Measurements from ENCODE around the gene RXRG.

RXRG gene

DNA sequence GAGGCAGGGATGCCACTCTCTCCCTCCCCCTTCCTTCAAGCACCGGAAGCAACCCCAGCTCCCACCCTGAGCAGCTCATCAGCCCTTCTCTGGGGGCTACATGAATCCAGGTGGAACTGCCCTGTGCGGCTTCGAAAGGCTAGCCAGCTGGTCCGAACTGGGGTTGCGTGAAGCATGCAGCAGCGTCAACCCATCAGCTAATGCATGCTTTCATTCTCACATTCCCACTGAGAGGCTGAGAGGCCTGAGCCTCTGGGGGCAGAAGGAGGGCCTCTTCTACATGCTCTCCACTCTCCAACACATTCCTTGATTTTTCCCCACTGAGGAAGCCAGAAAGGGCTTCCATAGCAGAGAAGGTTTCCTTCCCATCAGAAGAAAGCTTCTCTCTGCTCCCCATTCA lies 5.6 kb downstream of the RXRG start:
- no peak for TF ChIP-seq ZNF274 (IDR thresholded peaks at IDR 0.05; ENCODE audit: low read depth, low read length)

DNA sequence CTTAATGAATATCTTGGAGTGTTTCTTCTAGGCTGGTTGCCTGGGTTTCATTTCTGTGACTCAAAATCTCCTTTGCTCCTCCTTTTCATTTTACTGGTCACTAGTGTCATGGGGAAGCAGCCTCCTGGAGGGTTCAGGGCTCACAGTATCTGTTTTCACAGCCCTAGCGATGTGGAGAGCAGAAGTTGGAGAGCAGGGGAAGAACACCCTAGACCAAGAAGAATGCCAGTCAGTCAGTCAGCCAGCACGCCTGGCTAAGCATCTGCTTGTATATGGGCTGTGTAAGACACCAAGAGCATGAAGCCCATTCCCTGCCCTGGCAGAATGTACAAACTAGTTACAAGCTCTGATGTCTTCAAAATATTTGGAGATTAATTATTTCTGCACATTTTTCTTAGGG lies 7.9 kb downstream of the RXRG start:
- TF ChIP-seq ZNF274 (IDR thresholded peaks at IDR 0.05; ENCODE audit: low read depth, low read length): no peak
- no peak overlapping the region for H3K4me3 ChIP-seq (ENCODE audit: low read length)

More for the DNA sequence above, 5.6 kb downstream of the RXRG start:
- no peak overlapping the region for H3K4me3 ChIP-seq (ENCODE audit: low read length)

DNA sequence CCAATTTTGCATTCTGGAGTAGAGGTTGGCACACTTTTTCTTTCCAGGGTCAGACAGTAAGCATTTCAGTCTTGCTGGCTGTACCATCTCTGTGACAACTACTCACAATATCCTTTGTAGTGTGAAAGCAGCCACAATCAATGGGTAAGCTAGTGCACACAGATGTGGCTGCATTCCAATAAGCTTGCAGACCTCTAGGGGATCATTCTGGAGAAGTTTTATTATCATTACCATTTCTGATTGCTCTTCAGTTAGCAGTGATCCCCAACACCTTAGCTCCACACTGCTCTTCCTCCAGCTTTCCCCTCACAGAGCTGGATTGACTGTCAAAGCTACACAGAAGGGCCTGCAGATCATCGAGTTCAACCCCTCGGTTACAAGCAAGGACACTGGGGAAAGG lies 9.1 kb downstream of the RXRG start:
- no peak overlapping the region for H3K4me3 ChIP-seq (ENCODE audit: low read length)
- no peak for TF ChIP-seq ZNF274 (IDR thresholded peaks at IDR 0.05; ENCODE audit: low read depth, low read length)

DNA sequence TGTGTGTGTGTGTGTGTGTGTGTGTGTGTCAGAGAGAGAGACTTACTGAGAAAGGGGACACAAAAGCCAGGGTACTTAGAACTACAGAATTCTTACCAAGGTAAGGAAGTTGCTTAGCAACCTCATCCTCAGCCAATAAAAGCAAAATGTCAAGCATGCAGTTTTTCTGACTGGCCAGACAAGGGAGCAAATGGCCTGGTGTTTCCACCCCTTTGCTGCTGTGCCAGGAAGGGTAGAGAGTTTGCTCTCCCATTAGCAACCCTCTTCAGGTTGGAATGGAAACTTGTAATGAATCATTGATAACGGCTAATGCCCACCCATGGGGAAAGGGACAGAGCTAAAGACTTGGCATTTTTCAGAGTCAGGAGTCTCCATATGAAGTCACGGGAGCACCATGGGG lies 10.6 kb downstream of the RXRG start:
- no peak overlapping the region for H3K4me3 ChIP-seq (ENCODE audit: low read length)
- no peak for TF ChIP-seq ZNF274 (IDR thresholded peaks at IDR 0.05; ENCODE audit: low read depth, low read length)

DNA sequence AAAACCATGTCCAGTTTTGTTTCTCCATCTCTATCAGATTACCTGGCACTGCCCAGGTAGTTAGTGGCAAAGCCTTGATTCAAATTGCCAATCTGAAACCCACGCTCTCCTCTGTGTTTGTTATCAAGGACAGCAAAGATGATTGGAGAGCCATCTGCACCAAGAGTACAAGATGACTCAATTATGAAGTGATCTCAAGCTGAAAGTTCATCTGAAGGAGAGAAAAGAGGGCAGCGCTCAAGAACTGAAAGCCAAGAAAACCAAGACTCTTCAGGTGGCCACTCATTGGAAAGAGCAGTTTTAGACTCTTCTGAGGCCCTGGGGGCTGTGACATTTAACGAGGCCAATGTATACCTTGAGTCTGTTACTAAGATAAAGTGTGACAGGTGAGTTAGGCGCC lies 13.8 kb downstream of the RXRG start:
- no peak overlapping the region for H3K4me3 ChIP-seq (ENCODE audit: low read length)
- no peak for TF ChIP-seq ZNF274 (IDR thresholded peaks at IDR 0.05; ENCODE audit: low read depth, low read length)

DNA sequence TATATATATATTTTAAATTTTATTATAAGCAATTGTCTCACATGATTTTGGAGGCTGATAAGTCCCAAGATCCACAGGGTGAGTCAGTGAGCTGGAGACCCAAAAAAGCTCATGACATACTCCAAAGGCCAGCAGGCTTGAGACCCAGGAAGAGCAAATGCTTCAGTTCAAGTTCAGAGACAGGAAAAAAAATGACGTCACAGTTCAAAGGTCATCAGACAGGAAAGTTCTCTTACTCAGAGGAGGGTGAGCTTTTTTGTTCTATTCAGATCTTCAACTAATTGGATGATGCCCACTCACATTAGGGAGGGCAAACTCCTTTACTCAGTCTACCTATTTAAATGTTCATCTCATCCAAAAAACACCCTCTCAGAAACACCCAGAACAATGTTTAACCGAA lies 18.2 kb downstream of the RXRG start:
- H3K4me3 ChIP-seq (ENCODE audit: low read length): no peak overlapping the region
- TF ChIP-seq ZNF274 (IDR thresholded peaks at IDR 0.05; ENCODE audit: low read depth, low read length): no peak

DNA sequence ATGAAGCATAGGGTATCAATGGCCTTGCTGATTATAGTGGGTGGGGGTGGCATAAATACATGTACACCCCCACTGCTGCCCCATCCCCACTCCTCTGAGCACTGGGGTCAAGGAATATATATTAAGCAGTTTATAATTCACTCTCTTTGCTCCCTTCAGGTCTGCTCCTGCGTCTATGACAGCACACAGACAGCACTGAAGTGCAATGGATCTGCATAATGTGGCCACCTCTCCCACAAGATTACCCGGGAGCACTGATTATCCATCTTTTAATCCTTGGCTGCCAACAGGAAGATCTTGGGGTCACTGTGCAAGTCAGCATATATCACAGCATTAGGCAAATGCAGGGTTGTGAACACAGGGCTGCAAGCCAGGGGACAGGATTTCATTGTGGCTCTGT lies 19.3 kb downstream of the RXRG start:
- no peak for TF ChIP-seq ZNF274 (IDR thresholded peaks at IDR 0.05; ENCODE audit: low read depth, low read length)
- no peak overlapping the region for H3K4me3 ChIP-seq (ENCODE audit: low read length)

DNA sequence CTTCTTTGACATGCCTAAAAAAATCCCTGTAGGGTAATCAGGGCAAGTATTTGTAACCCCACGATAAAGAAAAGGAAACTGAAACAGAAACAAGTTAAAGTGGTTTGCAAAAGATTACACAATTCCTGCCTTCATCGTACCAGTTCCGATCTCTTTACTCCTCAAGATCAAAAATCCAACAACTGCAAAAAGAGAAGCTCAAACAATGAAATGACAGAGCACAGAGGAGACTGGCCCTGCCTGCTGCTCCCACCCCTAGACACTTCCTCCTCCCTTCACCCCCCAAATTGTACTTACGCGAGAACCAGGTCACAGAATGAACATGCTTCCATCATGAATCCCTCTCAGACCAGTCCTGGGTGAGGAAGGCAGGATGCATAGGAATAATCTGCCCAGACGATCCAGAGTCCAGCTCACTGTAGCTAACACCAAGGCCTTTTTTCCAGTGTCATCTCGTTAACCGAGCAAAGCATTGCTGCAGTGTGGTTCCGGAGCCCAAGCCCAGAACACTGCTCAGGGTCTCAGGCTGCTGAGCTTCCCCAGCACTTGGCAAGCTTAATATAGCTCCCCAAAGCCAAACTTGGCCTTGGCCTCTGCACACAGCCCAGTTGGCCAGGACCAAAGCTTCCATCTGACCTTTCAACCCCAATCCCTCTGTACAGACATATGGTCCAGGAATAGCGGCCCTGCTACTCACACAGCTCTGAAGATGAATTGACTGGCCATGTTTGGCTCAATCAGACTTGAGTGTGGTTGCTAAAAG lies 20.3 kb downstream of the RXRG start:
- no peak overlapping the region for H3K4me3 ChIP-seq (ENCODE audit: low read length)
- no peak for TF ChIP-seq ZNF274 (IDR thresholded peaks at IDR 0.05; ENCODE audit: low read depth, low read length)

DNA sequence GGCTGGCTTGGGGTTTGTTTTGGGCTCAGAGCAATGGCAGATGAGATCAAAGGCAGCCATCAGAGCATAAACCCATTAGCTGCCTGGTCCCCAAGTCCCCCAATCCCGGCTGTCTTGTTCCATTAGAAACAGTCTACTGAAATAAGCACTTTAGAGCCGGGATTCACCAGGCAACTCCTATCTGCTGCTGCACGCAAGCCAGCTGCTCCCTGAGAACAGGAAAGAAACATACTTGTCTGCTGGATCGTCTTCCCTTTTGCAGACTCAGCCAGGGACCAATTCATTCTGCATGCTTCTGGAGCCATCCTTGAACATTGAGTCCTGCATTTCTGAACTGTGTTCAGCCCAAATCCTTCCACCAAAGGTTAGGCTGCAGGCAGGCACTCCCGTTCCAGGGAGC lies 21.8 kb downstream of the RXRG start:
- no peak overlapping the region for H3K4me3 ChIP-seq (ENCODE audit: low read length)
- TF ChIP-seq ZNF274 (IDR thresholded peaks at IDR 0.05; ENCODE audit: low read depth, low read length): no peak

DNA sequence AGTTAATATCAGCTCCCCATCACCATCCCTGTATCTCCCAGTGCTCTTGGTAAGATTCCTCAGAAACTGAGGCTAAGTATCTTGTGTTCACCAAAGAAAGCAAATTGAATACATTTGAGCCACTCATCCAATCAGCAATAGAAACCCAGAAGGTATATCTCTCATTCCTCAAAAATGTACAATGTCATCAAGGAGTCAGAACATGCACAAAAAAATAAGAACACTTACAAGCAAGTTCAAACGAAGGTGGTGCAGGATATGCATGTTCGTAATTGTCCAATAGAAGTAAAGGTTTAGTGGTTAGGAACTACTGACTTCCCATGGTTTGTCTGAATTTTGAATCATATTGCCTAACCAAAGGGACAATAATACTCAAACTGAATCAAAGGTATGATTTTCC lies 24.3 kb downstream of the RXRG start:
- H3K4me3 ChIP-seq (ENCODE audit: low read length): no peak overlapping the region
- TF ChIP-seq ZNF274 (IDR thresholded peaks at IDR 0.05; ENCODE audit: low read depth, low read length): no peak

DNA sequence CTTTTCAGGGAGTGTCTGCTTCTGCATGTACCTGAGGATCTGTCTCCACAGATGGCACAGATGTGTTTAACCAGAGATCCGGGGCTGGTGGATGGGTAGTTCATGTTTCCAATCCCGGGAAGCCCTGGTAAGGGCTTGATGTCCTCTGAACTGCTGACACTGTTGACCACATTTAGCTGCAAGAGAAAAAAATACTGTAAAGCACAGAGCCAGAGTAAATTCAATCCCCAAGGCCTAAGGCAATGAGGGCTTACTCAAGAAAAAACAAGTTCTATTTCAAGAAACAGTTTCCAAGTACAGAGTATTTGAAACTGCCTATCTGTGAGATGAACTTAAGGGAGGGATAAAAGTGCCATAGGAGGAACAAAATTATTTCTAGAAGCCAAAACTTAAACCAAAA lies 25.1 kb downstream of the RXRG start:
- TF ChIP-seq ZNF274 (IDR thresholded peaks at IDR 0.05; ENCODE audit: low read depth, low read length): no peak
- no peak overlapping the region for H3K4me3 ChIP-seq (ENCODE audit: low read length)

DNA sequence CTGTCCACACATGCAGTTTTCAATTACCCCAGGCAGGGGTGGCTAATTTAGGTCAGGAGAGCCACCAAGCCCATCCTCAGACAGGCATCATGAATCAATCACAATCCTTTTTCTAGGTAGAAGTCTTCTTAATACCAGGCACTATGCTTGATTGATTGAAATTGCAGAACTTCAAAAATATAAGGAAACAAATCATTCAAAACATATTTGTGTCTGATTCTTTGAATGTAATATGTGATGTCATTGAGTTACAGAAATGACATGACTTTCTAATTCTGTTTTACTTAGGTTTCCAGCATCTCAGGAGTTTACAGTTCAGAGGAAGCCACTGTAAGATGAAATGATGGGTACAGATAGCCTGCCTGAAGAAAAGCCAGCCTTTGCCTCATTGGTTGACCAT lies 26.7 kb downstream of the RXRG start:
- TF ChIP-seq ZNF274 (IDR thresholded peaks at IDR 0.05; ENCODE audit: low read depth, low read length): no peak
- H3K4me3 ChIP-seq (ENCODE audit: low read length): no peak overlapping the region

DNA sequence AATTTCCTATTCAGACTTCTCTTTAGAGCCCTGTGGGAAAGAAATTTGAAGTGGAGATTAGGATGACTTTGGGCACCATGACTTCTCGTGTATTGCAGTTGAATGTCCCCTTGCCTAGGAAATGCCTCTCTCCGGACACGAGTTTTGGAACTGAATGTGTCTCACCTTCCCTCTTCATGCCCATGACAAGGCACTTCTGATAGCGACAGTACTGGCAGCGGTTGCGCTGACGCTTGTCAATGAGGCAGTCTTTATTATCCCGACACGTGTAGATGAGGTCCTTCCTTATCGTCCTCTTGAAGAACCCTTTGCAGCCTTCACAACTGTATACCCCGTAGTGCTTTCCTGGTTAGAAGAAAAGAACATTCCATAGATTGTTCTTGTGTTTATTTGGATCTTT lies 28.1 kb downstream of the RXRG start:
- no peak overlapping the region for H3K4me3 ChIP-seq (ENCODE audit: low read length)
- TF ChIP-seq ZNF274 (IDR thresholded peaks at IDR 0.05; ENCODE audit: low read depth, low read length): no peak

DNA sequence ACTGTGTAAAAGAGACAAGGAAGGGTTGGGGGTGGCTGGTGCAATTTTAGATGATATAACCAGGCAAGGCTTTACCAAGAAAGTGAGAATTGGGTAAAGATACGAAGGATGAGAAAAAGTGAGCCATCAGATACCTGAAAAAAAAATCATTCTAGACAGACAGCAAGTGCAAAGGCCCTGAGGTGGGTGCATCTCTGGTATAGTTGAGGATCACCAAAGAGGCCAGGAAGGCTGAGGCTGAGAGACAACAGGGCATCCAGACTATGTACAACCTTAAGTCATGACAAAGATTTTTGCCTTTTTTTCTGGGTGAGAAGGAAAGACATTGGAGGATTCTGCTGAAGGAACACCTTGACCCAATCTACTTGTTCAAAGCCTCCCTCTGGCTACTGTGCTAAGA lies 29.9 kb downstream of the RXRG start:
- H3K4me3 ChIP-seq (ENCODE audit: low read length): no peak overlapping the region
- no peak for TF ChIP-seq ZNF274 (IDR thresholded peaks at IDR 0.05; ENCODE audit: low read depth, low read length)

DNA sequence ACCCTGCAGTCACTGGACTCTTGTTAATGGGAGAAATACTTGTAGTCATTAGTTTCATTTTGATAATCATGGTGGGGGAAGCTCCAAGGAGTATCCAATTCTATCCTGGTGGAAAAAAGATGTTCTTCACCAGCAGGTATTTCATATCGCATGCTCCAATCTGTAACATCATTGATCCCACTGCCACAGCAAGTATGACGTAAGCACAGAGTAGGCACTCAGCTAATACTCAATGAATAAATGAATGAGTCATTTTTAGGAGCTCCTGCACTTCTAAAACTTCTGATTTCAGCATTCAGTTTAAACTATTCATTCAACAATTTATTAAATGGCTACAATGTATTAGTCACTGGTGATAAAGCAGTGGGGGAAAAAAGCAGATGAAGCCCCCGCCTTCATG lies 30.3 kb downstream of the RXRG start:
- no peak for TF ChIP-seq ZNF274 (IDR thresholded peaks at IDR 0.05; ENCODE audit: low read depth, low read length)
- no peak overlapping the region for H3K4me3 ChIP-seq (ENCODE audit: low read length)

DNA sequence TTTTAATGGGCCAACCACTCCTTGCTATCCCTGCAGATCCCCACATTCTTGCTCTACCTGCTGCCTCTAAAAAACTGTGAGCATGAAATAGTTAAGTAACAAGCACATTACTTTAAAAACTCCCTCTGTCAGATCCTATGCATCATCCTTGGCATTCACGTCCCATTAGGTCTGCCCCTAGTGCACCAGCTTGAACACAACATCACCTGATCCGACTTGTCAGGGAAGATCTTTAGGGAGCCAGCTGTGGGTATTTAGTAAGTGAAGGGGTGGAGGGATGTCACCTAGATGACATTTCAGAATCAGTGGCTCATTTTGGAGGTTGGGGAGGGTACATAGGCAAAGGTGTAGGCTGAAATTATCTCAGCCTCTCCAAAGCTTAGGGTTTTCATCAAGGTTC lies 33.5 kb downstream of the RXRG start:
- no peak for TF ChIP-seq ZNF274 (IDR thresholded peaks at IDR 0.05; ENCODE audit: low read depth, low read length)
- no peak overlapping the region for H3K4me3 ChIP-seq (ENCODE audit: low read length)
